Neural cell (in vitro differentiated cells): Measurements from ENCODE around the gene SLC7A8. TPM values are rescaled to one million over a fixed set of nuclear protein-coding genes. Genes with fewer than 3 reads are reported as not detected.

Source experiments
- H2AFZ ChIP-seq: fragments of 200-600, 300-800 bp; sonication (generic), shearing (Covaris generic); 2 replicates; pipeline ENCODE4 v1.6.0; 2014; ENCODE audit warnings: low read depth, mild to moderate bottlenecking, antibody characterized with exemption, low read length, moderate library complexity
- H3F3A ChIP-seq: fragments of 200-600 bp; shearing (Covaris generic); 2 replicates; pipeline ENCODE4 v1.6.1; 2016; ENCODE audit warnings: mild to moderate bottlenecking, moderate library complexity, mixed read lengths, antibody characterized with exemption, low read length; ENCODE audit not compliant: insufficient read depth, poor library complexity, severe bottlenecking
- H3K27ac ChIP-seq: fragments of 200-600, 300-800 bp; sonication (generic), shearing (Covaris generic); 2 replicates; pipeline ENCODE4 v1.5.1; 2014; ENCODE audit warnings: mild to moderate bottlenecking, low read length, moderate library complexity
- H3K27me3 ChIP-seq: fragments of 300-800, 200-600 bp; sonication (generic), shearing (Covaris generic); 2 replicates; pipeline ENCODE4 v1.6.0; 2014; ENCODE audit warnings: mild to moderate bottlenecking, low read depth, low read length, moderate library complexity; ENCODE audit not compliant: insufficient read depth
- H3K36me3 ChIP-seq: fragments of 300-800, 200-600 bp; sonication (generic), shearing (Covaris generic); 2 replicates; pipeline ENCODE4 v1.5.1; 2014; ENCODE audit warnings: mild to moderate bottlenecking, antibody characterized with exemption, low read length, moderate library complexity; ENCODE audit not compliant: insufficient read depth
- H3K4me2 ChIP-seq: fragments of 300-800, 200-600 bp; sonication (generic), shearing (Covaris generic); 2 replicates; pipeline ENCODE4 v1.6.0; 2014; ENCODE audit warnings: mild to moderate bottlenecking, low read length
- H3K4me3 ChIP-seq: fragments of 300-800, 200-600 bp; sonication (generic), shearing (Covaris generic); 2 replicates; pipeline ENCODE4 v1.5.1; 2014; ENCODE audit warnings: mild to moderate bottlenecking, low read length, moderate library complexity
- H3K79me2 ChIP-seq: fragments of 200-600 bp; shearing (Covaris generic); replicated peaks from 2 replicates; pipeline ENCODE4 v1.6.0; 2014; ENCODE audit warnings: mild to moderate bottlenecking, low read length, moderate library complexity; ENCODE audit not compliant: insufficient read depth
- H3K9ac ChIP-seq: fragments of 300-800, 200-600 bp; sonication (generic), shearing (Covaris generic); 2 replicates; pipeline ENCODE4 v1.6.1; 2016; ENCODE audit warnings: mild to moderate bottlenecking, low read length, mixed read lengths
- H3K9me2 ChIP-seq: fragments of 200-600 bp; shearing (Covaris generic); 2 replicates; pipeline ENCODE4 v1.6.1; 2016; ENCODE audit warnings: mild to moderate bottlenecking, low read length, mixed read lengths; ENCODE audit not compliant: insufficient read depth
- H3K9me3 ChIP-seq: fragments of 200-600, 300-800 bp; sonication (generic), shearing (Covaris generic); 2 replicates; pipeline ENCODE4 v1.6.1; 2016; ENCODE audit warnings: mild to moderate bottlenecking, mixed run types, low read length, moderate library complexity, mixed read lengths
- H4K20me1 ChIP-seq: fragments of 200-600 bp; shearing (Covaris generic); 2 replicates; pipeline ENCODE4 v1.6.1; 2016; ENCODE audit warnings: mild to moderate bottlenecking, mixed run types; ENCODE audit not compliant: insufficient read depth
- EP300 ChIP-seq: fragments of 450-650 bp; conservative IDR thresholded peaks from 2 replicates; pipeline ENCODE4 v1.6.1; 2014; ENCODE audit warnings: antibody characterized with exemption, mild to moderate bottlenecking, moderate library complexity; ENCODE audit not compliant: poor library complexity, severe bottlenecking
- EZH2 ChIP-seq: fragments of 200-600, 300-800 bp; shearing (Covaris generic), sonication (generic); IDR thresholded peaks from 2 replicates; pipeline ENCODE4 v1.6.1; 2014; ENCODE audit warnings: antibody characterized with exemption, low read length, borderline replicate concordance, mild to moderate bottlenecking; ENCODE audit not compliant: insufficient read depth, poor library complexity, severe bottlenecking
- MXI1 ChIP-seq: fragments of 450-650 bp; conservative IDR thresholded peaks from 2 replicates; pipeline ENCODE4 v1.6.1; 2014; ENCODE audit warnings: antibody characterized with exemption, mild to moderate bottlenecking; ENCODE audit not compliant: poor library complexity, severe bottlenecking
- POLR2AphosphoS5 ChIP-seq: IDR thresholded peaks from 2 replicates; pipeline ENCODE4 v1.6.1; 2012
- RAD21 ChIP-seq: fragments of 450-650 bp; conservative IDR thresholded peaks from 2 replicates; pipeline ENCODE4 v1.6.1; 2014; ENCODE audit warnings: antibody characterized with exemption, mild to moderate bottlenecking, moderate library complexity
- SMC3 ChIP-seq: fragments of 450-650 bp; conservative IDR thresholded peaks from 2 replicates; pipeline ENCODE4 v1.6.1; 2014; ENCODE audit warnings: antibody characterized with exemption, mild to moderate bottlenecking, moderate library complexity; ENCODE audit not compliant: poor library complexity
- TAF1 ChIP-seq: IDR thresholded peaks from 2 replicates; pipeline ENCODE4 v1.6.1; 2012; ENCODE audit warnings: low read depth
- polyA plus RNA-seq: library from polyadenylated mRNA; depleted of rRNA; stranded (reverse); fragments of >200 nt; gene quantifications from 2 replicates; pipeline ENCODE4 v1.2.3, GENCODE V29; 2014
- TF ChIP-seq, protein P1 (sequence below): fragments of 450-650 bp; IDR thresholded peaks from 2 replicates; pipeline ENCODE4 v1.5.1; 2014; ENCODE audit warnings: antibody characterized with exemption, mild to moderate bottlenecking, moderate library complexity; ENCODE audit not compliant: poor library complexity, severe bottlenecking
- TF ChIP-seq, protein P2 (sequence below): IDR thresholded peaks from 2 replicates; pipeline ENCODE4 v1.6.1; 2012; ENCODE audit warnings: borderline replicate concordance

Gene SLC7A8
- polyA plus RNA-seq, 1 donor from 2014 or later = 0.21 TPM

DNA sequence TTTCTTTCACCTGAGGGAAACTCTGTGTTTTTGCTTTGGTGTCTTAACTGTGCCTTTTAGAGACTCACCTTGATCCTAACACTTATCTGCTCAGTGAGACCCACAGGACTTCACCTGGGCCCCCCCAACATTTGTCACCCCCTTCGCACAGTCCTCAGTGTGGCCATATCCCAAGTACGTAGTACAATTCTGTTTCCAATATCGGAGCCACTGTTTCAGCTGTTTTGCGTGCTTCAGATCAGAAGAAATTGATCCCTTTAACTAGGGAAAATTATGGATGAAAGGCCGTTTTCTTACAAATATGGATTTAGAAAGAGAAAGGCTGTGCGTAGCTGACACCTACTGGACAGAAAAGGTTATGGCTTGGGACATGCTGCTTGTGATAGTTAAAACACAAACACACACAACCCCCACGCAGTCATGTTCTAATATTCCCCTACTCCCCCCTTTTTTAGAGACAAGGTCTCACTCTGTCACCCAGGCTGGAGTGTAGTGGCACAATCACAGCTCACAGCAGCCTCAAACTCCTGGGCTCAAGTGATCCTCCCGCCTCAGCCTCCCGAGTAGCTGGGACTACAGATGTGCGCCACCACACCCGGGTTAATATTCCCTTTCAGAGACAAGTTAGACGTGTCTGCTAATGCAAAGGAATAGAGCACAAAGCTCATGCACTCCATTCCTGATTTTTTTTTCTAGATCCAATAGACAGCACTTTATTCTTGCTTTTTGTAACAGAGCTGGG, 3.6 kb upstream of the SLC7A8 start:
- no peaks in the 10 kb centered on the region for H3K9me2 ChIP-seq
- H3K4me2 ChIP-seq = no peak overlapping the region
- H4K20me1 ChIP-seq = no peaks in the 10 kb centered on the region
- TF ChIP-seq TAF1 (no peak), SMC3 (peak; percentile 97), MXI1 (no peak), RAD21 (peak; percentile 97), POLR2AphosphoS5 (no peak)
- TF ChIP-seq, protein P1, sequence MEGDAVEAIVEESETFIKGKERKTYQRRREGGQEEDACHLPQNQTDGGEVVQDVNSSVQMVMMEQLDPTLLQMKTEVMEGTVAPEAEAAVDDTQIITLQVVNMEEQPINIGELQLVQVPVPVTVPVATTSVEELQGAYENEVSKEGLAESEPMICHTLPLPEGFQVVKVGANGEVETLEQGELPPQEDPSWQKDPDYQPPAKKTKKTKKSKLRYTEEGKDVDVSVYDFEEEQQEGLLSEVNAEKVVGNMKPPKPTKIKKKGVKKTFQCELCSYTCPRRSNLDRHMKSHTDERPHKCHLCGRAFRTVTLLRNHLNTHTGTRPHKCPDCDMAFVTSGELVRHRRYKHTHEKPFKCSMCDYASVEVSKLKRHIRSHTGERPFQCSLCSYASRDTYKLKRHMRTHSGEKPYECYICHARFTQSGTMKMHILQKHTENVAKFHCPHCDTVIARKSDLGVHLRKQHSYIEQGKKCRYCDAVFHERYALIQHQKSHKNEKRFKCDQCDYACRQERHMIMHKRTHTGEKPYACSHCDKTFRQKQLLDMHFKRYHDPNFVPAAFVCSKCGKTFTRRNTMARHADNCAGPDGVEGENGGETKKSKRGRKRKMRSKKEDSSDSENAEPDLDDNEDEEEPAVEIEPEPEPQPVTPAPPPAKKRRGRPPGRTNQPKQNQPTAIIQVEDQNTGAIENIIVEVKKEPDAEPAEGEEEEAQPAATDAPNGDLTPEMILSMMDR = peak; percentile 97
- no peaks in the 10 kb centered on the region for H3F3A ChIP-seq
- no peak overlapping the region for H3K4me3 ChIP-seq
- H2AFZ ChIP-seq = no peak overlapping the region
- no peaks in the 10 kb centered on the region for H3K79me2 ChIP-seq
- no peaks in the 10 kb centered on the region for H3K36me3 ChIP-seq
- H3K9me3 ChIP-seq = no peaks in the 10 kb centered on the region
- H3K9ac ChIP-seq = no peak overlapping the region
- peaks cover 6% of the 10 kb centered on the region for H3K27me3 ChIP-seq
- H3K27ac ChIP-seq = no peak overlapping the region

DNA sequence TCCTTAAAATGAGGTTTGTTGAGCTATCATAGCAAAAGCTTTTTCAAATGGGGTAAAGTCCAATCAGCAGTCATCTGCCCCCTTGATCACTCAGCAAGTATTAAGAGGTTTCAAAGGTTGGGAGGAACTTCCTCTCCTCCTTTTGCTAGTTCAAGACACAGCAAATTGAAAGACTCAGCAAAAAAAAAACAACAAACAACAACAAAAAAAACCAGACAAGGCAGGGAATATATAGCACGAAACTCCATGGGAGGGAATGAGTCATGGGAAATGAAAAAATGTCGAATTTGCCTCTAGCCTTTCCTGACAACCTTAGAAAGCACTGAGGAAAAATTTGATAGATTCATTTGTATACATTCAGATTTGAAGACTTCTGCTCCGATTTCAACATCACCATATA, 1.6 kb upstream of the SLC7A8 start:
- peaks cover 11% of the 10 kb centered on the region for H3K27me3 ChIP-seq
- H4K20me1 ChIP-seq = no peaks in the 10 kb centered on the region
- no peak overlapping the region for H2AFZ ChIP-seq
- no peak overlapping the region for H3K4me2 ChIP-seq
- no peak overlapping the region for H3K27ac ChIP-seq
- no peaks in the 10 kb centered on the region for H3K9me2 ChIP-seq
- TF ChIP-seq POLR2AphosphoS5 (no peak), RAD21 (no peak), MXI1 (no peak)
- TF ChIP-seq, protein P1 = no peak
- no peak overlapping the region for H3K4me3 ChIP-seq
- H3K9me3 ChIP-seq = no peaks in the 10 kb centered on the region
- no peaks in the 10 kb centered on the region for H3K79me2 ChIP-seq
- no peak overlapping the region for H3K9ac ChIP-seq
- H3F3A ChIP-seq = no peaks in the 10 kb centered on the region
- H3K36me3 ChIP-seq = no peaks in the 10 kb centered on the region

DNA sequence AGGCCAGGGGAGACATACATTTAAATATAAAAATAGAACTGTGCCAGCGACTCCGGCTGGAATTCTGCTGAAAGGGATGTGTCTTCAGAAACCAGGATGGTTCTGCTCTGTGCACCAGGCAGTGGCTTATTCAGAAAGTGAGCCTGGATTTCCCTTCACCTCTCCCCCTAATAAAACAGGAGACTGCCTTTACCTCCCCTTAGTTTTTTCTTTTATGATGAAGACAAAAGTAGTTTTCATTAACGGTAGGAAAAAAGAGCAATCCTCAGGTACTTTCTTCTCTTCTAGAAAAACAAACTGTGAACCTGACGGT, 346 bp downstream of the SLC7A8 start:
- TF ChIP-seq TAF1 (no peak), MXI1 (no peak), RAD21 (no peak), SMC3 (no peak), EZH2 (no peak), EP300 (no peak), POLR2AphosphoS5 (no peak)
- TF ChIP-seq, protein P2, sequence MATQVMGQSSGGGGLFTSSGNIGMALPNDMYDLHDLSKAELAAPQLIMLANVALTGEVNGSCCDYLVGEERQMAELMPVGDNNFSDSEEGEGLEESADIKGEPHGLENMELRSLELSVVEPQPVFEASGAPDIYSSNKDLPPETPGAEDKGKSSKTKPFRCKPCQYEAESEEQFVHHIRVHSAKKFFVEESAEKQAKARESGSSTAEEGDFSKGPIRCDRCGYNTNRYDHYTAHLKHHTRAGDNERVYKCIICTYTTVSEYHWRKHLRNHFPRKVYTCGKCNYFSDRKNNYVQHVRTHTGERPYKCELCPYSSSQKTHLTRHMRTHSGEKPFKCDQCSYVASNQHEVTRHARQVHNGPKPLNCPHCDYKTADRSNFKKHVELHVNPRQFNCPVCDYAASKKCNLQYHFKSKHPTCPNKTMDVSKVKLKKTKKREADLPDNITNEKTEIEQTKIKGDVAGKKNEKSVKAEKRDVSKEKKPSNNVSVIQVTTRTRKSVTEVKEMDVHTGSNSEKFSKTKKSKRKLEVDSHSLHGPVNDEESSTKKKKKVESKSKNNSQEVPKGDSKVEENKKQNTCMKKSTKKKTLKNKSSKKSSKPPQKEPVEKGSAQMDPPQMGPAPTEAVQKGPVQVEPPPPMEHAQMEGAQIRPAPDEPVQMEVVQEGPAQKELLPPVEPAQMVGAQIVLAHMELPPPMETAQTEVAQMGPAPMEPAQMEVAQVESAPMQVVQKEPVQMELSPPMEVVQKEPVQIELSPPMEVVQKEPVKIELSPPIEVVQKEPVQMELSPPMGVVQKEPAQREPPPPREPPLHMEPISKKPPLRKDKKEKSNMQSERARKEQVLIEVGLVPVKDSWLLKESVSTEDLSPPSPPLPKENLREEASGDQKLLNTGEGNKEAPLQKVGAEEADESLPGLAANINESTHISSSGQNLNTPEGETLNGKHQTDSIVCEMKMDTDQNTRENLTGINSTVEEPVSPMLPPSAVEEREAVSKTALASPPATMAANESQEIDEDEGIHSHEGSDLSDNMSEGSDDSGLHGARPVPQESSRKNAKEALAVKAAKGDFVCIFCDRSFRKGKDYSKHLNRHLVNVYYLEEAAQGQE = no peak
- TF ChIP-seq, protein P1 = no peak
- Histone ChIP-seq H3K9me3 (no peaks in the 10 kb centered on the region), H3K36me3 (no peaks in the 10 kb centered on the region), H3K9me2 (no peaks in the 10 kb centered on the region), H2AFZ (no peak overlapping the region), H3K79me2 (no peaks in the 10 kb centered on the region), H3K9ac (peak overlapping the region; percentile 55), H3K27ac (peak overlapping the region; percentile 31), H4K20me1 (no peaks in the 10 kb centered on the region), H3K27me3 (peaks cover 11% of the 10 kb centered on the region), H3F3A (no peaks in the 10 kb centered on the region), H3K4me3 (peak overlapping the region; percentile 69), H3K4me2 (peak overlapping the region; percentile 46)
